Thoracic aorta (tissue), 2 donors: ENCODE results near the gene BCO2. TPM values are rescaled to one million over a fixed set of nuclear protein-coding genes. Genes with fewer than 3 reads are reported as not detected.

Source experiments
- ATAC-seq: fragments of 150-250 bp; one replicate; pipeline ENCODE4 v1.8.0; 2017; ENCODE audit warnings: low read depth; ENCODE audit not compliant: insufficient number of reproducible peaks, low FRiP score
- DNase-seq: peaks from one replicate; pipeline ENCODE4 v3.0.0-alpha.2; 2020; ENCODE audit warnings: low spot score
- H3K27ac ChIP-seq, 2 donors: fragments of 200-600 bp; sonication (generic); 1 replicate in 1 of 2; 2 replicates in 1 of 2; pipeline ENCODE4 v1.5.1; 2016; ENCODE audit warnings: mild to moderate bottlenecking in 2 of 2, moderate library complexity in 2 of 2
- H3K27me3 ChIP-seq: fragments of 200-600 bp; sonication (generic); replicated peaks from 2 replicates; pipeline ENCODE4 v1.6.0; 2016; ENCODE audit warnings: mild to moderate bottlenecking; ENCODE audit not compliant: insufficient read depth
- H3K36me3 ChIP-seq: fragments of 200-600 bp; sonication (generic); one replicate; pipeline ENCODE4 v1.5.1; 2016
- H3K4me1 ChIP-seq, 2 donors: fragments of 200-600 bp; sonication (generic); 1 replicate in 1 of 2; 2 replicates in 1 of 2; pipeline versions ENCODE4 v1.5.1 to v1.6.0; 2016; ENCODE audit warnings: low read depth in 2 of 2, mild to moderate bottlenecking in 1 of 2; ENCODE audit not compliant: control insufficient read depth in 1 of 2
- H3K4me3 ChIP-seq: fragments of 200-600 bp; sonication (generic); 2 replicates; pipeline ENCODE4 v1.5.1; 2016; ENCODE audit warnings: mild to moderate bottlenecking
- H3K9me3 ChIP-seq: fragments of 200-600 bp; sonication (generic); 2 replicates; pipeline ENCODE4 v1.5.1; 2016
- total RNA-seq, 2 donors: library from RNA; depleted of rRNA; stranded (reverse); fragments of >200 nt; gene quantifications; one replicate each; pipeline versions ENCODE4 v1.1.0 to v1.2.3, GENCODE V29; 2016
- TF ChIP-seq, protein P1 (sequence below): fragments of 200-600 bp; sonication (generic); IDR thresholded peaks from one replicate; pipeline ENCODE4 v1.5.1; 2019; ENCODE audit warnings: antibody characterized with exemption

The BCO2 gene
- total RNA-seq, 2 donors from 2014 or later: 7.2 to 26.6 TPM

DNA sequence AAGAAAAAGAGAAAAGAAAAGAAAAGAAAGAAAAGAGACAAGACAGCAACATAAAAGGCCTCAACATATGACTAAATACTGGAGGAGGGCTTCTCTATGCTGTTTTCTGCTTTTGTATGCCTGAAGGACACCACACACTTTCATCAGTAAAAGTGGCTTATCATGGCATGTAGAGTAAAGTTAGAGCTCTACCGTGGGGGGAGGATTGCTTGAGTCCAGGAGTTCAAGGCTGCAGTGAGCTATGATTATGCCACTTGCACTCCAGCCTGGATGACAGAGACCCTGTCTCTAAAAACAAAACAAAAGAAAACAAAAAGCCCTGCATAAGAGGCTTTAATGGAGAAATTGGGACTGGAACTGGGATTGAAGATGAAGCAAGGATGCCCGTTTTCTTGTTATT lies 56.6 kb downstream of the BCO2 start:
- peaks cover 9 to 17% of the 10 kb centered on the region in 2 donors for H3K4me1 ChIP-seq
- no peaks in the 10 kb centered on the region for H3K27me3 ChIP-seq
- TF ChIP-seq, protein P1, sequence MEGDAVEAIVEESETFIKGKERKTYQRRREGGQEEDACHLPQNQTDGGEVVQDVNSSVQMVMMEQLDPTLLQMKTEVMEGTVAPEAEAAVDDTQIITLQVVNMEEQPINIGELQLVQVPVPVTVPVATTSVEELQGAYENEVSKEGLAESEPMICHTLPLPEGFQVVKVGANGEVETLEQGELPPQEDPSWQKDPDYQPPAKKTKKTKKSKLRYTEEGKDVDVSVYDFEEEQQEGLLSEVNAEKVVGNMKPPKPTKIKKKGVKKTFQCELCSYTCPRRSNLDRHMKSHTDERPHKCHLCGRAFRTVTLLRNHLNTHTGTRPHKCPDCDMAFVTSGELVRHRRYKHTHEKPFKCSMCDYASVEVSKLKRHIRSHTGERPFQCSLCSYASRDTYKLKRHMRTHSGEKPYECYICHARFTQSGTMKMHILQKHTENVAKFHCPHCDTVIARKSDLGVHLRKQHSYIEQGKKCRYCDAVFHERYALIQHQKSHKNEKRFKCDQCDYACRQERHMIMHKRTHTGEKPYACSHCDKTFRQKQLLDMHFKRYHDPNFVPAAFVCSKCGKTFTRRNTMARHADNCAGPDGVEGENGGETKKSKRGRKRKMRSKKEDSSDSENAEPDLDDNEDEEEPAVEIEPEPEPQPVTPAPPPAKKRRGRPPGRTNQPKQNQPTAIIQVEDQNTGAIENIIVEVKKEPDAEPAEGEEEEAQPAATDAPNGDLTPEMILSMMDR: no peak
- no peaks in the 10 kb centered on the region for H3K9me3 ChIP-seq
- no peak overlapping the region for H3K27ac ChIP-seq
- peaks cover 14% of the 10 kb centered on the region for H3K36me3 ChIP-seq
- no peak overlapping the region for H3K4me3 ChIP-seq
- ATAC-seq (no peak), DNase-seq (no peak)

DNA sequence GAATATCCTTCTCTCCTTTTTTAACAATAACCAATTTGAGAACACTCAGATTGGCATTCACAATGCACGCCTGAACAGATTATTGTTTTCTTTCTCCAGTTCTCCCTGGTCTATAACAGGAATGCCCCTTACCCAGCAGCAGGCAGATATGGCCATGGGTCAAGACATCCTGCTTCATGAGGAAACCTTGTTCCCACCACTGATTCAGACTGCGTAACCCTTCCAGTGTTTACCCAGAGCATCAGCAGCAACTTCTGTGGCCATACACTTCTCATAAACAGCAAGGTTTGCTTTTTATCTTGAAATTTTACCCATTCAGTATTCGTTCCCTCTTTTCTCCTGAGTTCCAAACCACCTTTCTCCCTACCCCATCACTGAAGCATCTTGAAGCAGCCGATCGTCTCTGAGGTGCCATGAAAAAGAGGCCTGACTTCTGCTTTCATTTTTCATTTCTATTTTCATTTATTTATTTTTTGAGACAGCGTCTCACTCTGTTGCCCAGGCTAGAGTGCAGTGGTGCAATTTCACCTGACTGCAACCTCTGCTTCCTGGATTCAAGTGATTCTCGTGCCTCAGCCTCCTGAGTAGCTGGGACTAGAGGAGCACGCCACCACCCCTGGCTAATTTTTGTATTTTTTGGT lies 60.6 kb downstream of the BCO2 start:
- Histone ChIP-seq H3K27ac (no peak overlapping the region), H3K4me1 (no peaks in the 10 kb centered on the region), H3K27me3 (no peaks in the 10 kb centered on the region), H3K9me3 (no peaks in the 10 kb centered on the region), H3K36me3 (peaks cover 22% of the 10 kb centered on the region), H3K4me3 (no peak overlapping the region)
- DNase-seq (no peak), ATAC-seq (no peak)
- TF ChIP-seq, protein P1: no peak

DNA sequence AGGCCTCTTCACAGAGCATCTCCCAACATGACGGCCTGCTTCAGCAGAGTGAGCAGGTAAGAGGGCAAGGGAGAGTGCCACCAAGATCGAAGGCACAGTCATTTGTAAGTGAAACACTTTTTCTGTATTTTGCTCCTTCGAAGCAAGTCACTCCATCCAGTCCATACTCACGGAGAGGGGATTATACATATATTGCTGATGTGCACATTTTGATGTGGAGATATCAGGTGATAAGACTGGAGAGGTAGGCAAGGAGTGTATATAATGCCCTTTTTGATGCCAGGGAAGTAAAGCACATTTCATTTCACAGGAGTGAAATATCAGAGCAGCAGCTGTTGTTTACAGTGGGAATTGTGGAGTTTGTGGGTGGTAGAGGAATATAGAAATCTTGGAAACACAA lies 62.1 kb downstream of the BCO2 start:
- no peak for DNase-seq
- peaks cover 21% of the 10 kb centered on the region for H3K36me3 ChIP-seq
- H3K27ac ChIP-seq: no peak overlapping the region
- ATAC-seq: no peak
- no peaks in the 10 kb centered on the region for H3K9me3 ChIP-seq
- no peaks in the 10 kb centered on the region for H3K4me1 ChIP-seq
- H3K4me3 ChIP-seq: no peak overlapping the region
- TF ChIP-seq, protein P1: no peak
- no peaks in the 10 kb centered on the region for H3K27me3 ChIP-seq

GRCh38 chr11:112238041-112238440 lies 62.7 kb downstream of the BCO2 start:
- H3K27ac ChIP-seq: no peak overlapping the region
- TF ChIP-seq, protein P1: no peak
- DNase-seq: no peak
- H3K4me1 ChIP-seq: no peaks in the 10 kb centered on the region
- H3K27me3 ChIP-seq: no peaks in the 10 kb centered on the region
- H3K36me3 ChIP-seq: peaks cover 25% of the 10 kb centered on the region
- H3K9me3 ChIP-seq: no peaks in the 10 kb centered on the region
- no peak overlapping the region for H3K4me3 ChIP-seq
- ATAC-seq: no peak

DNA sequence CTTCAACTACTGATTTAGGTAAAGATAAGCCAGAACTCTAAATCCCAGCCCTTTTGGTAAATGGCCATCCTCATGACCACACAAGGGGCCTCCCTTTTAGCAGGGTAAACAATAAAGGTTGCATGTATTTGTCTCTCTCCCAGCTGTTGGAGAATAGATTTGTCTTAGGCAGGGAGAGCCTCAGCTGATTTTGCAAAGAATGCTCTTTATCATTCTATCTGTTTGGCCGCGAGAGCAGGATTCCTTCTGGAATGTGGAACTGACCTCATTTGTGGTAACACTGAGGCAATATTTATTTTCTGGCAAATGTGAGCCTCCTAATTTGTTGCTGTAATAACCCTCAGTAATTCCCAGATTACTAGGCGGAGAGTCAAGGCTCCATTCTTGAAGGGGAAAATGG lies 66.2 kb downstream of the BCO2 start:
- Histone ChIP-seq H3K4me1 (no peaks in the 10 kb centered on the region), H3K27ac (no peak overlapping the region), H3K9me3 (no peaks in the 10 kb centered on the region), H3K4me3 (no peak overlapping the region), H3K27me3 (no peaks in the 10 kb centered on the region), H3K36me3 (peaks cover 19% of the 10 kb centered on the region)
- TF ChIP-seq, protein P1: no peak
- ATAC-seq: peak; percentile 28
- DNase-seq: no peak
